ENCODE data around the gene TMEM266.

GRCh38 chr15:76172782-76173181 is 113.0 kb downstream of the TMEM266 start:
- TF ChIP-seq CTCF (IDR thresholded peaks at IDR 0.05) (no peak), ZFX (IDR thresholded peaks at IDR 0.05; ENCODE audit: borderline replicate concordance) (no peak)

All from 22Rv1 (cell line).